NCI-H1930 (cell line): ENCODE measurements around the gene SIRT1.
"Not testable (repeated sequence)": the region's sequence is repeated elsewhere in the genome, so short reads cannot be mapped to it uniquely, and the experiment has no call there.

Experiments used
- DNase-seq, 2 experiments: peaks; one replicate each; lab custom pipeline; 2025; lab: John Stamatoyannopoulos, UW

The SIRT1 gene

DNA sequence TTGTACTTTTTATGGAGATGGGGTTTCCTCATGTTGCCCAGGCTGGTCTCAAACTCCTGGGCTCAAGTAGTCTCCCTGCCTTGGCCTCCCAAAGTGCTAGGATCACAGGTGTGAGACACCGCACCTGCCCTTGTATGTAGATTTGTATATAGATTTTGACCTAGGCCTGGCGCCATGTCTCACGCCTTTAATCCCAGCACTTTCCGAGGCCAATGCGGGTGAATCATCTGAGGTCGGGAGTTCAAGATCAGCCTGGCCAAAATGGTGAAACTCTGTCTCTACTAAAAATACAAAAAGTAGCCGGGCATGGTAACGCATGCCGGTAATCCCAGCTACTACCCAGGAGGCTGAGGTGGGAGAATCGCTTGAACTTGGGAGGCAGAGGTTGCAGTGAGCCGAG lies 7.0 kb upstream of the SIRT1 start:
- not testable (repeated sequence) for DNase-seq

DNA sequence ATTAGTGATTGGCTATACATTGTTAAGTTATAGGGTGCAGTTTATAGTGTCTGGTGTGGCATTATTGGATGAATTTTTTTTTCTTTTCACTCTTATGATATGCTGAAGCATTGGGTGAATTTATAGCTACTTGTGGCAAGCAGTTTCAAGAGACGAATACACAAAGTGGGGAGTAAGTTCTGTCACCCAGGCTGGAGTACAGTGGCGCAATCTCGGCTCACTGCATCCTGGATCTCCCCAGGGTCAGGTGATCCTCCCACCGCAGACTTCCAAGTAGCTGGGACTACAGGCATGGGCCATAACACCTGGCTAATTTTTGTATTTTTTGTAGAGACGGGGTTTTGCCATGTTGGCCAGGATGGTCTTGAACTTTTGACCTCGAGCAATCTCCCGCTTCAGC lies 6.3 kb upstream of the SIRT1 start:
- no peak for DNase-seq

DNA sequence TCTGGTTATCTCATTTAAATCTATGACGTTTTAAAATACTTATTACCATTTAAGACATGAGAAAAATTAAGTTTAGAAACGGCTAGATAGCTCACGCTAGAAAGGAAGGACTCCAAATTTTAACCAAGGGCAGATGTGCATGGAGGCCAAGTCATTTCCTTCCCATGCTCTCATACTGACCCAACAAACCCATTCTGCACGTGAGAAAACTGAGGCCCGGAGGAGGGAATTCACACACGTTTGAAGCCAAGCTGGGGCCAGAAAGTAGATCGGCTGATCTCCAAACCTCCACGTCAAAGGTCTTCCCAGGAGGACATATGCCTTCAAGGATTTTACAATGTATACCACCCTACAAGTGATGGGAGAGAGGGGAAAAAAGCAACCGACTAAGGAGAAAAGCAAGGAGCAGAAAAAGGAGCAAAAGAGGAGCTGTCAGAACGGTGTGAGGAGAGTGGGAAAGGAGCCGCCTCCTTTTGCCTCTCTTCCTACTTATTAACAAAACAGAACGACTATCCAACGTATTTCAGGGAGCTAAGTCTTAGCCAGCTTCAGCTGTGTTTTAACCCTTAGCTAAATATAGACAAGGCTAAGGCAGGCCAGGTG lies 645 bp upstream of the SIRT1 start:
- no peak for DNase-seq

DNA sequence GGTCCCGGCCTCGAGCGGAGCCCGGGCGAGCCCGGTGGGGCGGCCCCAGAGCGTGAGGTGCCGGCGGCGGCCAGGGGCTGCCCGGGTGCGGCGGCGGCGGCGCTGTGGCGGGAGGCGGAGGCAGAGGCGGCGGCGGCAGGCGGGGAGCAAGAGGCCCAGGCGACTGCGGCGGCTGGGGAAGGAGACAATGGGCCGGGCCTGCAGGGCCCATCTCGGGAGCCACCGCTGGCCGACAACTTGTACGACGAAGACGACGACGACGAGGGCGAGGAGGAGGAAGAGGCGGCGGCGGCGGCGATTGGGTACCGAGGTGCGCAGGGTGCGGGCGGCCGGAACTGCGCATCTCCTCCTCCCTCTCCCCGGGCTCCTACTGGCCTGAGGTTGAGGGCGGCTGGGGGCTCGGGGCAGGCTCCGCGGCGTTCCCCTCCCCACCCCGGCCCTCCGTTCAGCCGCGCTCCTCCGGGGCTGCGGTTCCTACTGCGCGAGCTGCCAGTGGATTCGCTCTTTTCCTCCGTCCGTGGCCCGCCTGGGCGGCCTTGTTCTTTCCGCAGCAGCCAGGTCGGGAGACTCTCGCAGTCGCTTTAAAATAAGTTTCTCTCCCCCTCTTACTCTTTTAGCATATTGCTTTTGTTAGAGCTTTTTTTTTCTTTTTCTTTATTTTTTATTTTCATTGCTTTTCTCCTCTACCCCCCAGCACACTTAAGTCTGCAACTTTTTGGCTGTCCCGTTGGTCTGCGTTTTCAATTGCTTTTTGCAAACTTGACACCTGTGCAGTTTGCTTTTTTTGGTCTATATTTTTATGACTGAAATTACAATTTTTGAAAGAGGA lies 600 bp downstream of the SIRT1 start:
- peak; percentile 56 to 58 for DNase-seq

DNA sequence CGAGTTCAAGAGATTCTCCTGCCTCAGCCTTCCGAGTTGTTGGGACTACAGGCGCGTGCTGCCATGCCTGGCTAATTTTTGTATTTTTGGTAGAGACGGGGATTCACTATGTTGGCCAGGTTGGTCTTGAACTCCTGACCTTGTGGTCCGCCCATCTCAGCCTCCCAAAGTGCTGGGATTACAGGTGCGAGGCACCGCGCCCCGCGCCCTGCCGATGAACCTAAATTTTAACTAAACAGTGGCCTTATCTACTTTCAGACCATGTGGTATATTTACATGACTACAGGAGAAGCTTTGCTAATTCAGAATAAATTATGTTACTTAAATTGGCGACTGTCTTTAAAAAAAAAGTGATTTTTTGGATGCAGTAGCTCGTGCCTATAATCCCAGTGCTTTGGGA lies 9.2 kb downstream of the SIRT1 start:
- DNase-seq = no peak

DNA sequence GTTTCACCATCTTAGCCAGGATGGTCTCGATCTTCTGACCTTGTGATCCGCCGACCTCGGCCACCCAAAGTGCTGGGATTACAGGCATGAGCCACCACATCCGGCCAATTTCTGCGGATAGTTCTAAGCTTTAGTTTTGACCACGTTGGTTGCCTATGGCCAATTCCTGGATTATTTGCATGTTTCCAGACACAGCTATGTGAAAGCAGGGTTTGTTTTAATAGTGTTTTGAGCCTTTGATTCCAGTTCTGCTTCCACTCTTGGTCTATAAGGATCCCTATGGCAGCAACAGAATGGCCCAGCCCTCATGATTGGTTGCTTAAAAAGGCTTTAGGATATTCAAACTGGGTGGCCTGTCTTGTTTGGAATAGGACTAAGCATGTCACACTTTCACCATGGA lies 19.1 kb downstream of the SIRT1 start:
- DNase-seq = no peak

DNA sequence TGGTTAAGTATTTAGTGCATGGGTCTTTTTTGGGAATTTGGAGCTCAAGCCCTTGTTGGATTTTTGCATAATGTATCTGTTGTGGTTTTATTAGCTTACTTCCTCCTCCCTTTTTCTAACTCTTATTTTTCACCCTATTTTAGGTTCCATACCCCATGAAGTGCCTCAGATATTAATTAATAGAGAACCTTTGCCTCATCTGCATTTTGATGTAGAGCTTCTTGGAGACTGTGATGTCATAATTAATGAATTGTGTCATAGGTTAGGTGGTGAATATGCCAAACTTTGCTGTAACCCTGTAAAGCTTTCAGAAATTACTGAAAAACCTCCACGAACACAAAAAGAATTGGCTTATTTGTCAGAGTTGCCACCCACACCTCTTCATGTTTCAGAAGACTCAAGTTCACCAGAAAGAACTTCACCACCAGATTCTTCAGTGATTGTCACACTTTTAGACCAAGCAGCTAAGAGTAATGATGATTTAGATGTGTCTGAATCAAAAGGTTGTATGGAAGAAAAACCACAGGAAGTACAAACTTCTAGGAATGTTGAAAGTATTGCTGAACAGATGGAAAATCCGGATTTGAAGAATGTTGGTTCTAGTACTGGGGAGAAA lies 28.0 kb downstream of the SIRT1 start:
- DNase-seq = no peak

DNA sequence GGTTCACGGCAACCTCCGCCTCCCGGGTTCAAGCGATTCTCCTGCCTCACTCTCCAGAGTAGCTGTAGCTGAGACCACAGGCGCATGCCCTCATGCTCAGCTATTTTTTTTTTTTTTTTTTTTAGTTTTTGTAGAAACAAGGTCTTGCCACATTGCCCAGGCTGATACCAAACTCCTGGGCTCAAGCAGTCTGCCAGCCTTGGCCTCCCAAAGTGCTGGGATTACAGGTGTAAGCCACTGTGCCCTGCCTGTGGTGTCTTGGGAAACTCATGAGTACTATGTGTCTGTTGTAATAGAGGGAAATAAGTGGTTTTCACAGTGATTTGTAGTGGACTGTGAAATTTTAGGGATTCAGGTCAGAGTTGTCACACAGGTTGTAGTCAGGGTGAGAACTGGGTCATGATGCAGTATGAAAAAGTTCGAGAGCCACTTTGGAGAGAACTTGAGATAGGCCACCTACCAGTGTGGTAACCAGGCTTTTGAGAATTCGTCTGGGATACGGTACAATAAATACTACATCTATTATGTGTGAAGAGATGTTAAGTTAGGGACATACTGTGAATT lies 30.4 kb downstream of the SIRT1 start:
- no peak for DNase-seq

DNA sequence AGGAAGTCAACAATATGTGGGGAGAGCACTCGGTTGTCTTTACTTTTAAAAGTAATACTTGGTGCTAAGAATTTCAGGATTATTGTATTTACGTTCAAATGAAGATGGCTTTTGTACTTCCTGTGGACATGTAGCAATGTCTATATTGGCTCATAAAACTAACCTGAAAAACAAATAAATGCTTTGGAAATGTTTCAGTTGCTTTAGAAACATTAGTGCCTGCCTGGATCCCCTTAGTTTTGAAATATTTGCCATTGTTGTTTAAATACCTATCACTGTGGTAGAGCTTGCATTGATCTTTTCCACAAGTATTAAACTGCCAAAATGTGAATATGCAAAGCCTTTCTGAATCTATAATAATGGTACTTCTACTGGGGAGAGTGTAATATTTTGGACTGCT lies 32.7 kb downstream of the SIRT1 start:
- no peak for DNase-seq

DNA sequence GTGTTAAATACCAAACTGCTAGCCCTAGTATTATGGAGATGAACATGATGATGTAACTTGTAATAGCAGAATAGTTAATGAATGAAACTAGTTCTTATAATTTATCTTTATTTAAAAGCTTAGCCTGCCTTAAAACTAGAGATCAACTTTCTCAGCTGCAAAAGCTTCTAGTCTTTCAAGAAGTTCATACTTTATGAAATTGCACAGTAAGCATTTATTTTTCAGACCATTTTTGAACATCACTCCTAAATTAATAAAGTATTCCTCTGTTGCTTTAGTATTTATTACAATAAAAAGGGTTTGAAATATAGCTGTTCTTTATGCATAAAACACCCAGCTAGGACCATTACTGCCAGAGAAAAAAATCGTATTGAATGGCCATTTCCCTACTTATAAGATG lies 33.2 kb downstream of the SIRT1 start:
- DNase-seq = no peak

DNA sequence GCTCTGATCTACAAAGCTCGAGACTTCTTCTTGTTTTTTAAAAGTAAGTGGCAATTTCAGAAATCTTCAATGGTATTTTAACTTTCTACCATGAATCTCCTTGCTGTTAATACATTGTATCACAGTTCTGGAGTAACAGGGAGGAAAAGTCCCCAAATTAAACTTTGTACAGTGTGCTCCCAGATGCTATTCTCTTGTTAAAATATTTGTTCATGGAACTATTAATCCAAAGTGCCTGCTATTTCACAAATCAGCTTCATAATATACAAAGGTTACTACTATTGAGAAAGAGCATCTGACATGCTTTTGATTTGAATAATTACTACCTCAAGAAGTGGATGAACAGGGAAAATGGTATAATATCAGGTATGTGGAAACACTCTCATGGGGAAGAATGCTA lies 36.6 kb downstream of the SIRT1 start:
- no peak for DNase-seq

DNA sequence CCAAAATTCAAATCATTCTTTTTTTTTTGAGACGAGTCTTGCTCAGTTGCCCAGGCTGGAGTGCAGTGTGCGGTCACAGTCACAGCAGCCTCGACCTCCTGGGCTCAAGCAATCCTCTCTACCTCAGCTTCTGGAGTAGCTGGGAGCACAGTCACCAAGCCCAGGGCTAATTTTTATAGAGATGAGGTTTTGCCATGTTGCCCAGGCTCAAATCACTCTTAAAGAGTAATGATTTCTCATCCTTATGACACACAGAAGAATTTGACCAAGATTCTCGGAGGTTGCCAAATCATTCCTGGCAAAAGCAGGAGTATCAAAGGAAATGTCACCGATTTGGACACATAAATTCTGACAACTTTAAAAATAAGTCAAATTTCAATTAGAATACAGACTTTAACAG lies 39.1 kb downstream of the SIRT1 start:
- no peak for DNase-seq

DNA sequence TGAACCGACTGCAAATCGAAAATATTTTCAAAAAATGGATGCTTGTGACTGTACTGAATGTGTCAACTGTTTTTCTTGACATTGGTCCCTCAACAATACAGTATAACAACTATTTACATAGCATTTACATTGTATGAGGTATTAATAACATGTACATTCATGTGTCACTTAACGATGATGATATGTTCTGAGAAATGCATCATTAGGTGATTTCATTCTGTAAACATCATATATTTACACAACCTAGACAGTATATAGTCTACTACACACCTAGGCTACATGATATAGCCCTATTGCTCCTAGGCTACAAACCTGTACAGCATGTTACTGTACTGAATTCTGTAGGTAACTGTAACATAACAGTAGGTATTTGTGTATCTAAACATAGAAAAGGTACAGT lies 39.7 kb downstream of the SIRT1 start:
- peak in 1 of 2 experiments; percentile 3 for DNase-seq

DNA sequence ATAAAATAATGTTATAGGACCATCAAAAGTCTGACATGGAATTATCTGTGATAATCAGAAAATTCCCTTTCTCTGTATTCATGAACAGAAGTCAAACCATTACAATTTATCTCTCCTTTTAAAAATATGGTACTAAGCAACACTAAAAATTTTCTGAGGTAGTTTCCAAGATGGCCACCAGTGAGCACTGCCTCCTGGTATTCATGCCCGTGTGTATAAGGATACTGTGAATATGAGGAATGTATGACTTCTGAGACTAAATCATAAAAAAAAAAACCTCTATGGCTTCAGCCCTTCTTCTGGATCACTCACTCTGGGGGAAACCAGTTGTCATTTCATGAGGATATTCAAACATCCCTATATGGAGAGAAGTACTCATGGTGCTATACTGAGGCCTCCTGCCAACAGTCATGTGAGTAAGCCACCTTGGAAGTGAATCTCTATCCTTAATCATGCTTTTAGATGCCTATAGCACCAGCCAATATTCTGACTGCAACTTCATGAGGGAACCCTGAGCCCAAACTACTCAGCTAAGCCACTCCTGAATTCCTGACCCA lies 41.1 kb downstream of the SIRT1 start:
- DNase-seq = no peak

DNA sequence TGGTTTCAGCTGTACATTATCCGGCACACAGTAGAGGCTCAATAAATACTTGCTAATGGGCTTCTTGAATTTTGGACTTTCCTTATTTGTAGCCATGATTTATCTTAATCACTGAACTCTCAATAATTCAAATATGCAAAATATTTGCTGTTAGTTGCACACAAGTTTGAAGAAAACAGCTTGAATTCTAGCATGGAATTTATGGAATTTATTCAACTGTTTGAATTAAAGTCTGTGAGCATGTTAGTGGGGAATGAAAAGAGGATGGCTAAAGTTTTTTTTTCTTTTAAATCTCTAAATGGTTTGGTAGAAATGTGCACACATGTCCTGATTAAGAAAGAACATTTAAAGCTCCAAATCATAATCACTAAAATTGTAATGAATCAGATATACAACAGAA lies 42.5 kb downstream of the SIRT1 start:
- no peak for DNase-seq

DNA sequence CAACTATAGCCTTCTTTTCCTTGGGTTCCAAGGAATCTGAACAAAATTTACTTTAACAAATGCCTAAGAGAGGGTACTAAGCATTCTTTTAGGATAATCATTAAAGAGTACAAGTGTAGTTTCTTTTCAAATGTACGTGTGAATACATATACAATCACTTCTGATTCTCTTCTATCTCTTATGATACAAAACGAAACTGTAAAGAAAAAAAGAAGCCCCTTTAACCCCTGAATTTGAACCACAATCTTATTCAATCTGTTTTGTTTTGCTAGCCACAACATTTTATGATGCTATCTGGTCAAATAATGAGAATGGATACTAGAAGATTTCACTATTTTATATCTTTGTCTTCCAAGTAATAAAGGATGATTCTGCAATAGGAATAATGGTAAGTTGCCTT lies 48.7 kb downstream of the SIRT1 start:
- DNase-seq = no peak

DNA sequence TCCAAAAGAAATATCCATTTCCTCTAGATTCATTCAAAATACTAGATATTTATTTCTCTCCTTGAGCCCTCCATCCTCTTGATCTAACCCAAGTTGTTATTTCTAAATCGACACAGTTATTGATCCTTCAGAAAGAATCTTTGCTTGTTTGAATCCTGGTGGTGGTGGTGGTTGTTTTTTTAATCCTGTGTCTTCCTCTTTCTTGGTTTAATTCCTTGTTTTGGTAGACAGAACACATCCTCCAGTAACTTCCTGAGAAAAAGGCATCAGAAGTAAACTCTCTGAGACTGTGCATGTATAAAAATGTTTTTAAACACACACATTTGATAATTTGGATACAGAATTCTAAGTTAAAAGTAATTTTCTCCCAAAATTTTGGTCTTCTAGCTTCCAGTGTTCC lies 49.9 kb downstream of the SIRT1 start:
- no peak for DNase-seq

DNA sequence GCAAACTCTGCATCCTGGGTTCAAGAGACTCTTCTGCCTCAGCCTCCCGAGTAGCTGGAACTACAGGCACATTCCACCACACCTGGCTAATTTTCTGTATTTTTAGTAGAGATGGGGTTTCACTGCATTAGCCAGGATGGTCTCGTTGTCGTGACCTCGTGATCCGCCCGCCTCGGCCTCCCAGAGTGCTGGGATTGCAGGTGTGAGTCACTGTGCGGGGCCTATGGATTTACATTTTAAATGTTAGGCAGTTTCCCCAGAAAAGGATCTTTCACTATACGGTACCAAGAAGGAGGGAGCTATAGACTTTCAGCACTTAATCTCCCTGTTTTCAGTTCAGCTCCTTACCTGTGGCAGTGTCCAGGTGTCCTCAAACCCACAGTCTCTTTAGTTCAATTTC lies 50.8 kb downstream of the SIRT1 start:
- DNase-seq = no peak

DNA sequence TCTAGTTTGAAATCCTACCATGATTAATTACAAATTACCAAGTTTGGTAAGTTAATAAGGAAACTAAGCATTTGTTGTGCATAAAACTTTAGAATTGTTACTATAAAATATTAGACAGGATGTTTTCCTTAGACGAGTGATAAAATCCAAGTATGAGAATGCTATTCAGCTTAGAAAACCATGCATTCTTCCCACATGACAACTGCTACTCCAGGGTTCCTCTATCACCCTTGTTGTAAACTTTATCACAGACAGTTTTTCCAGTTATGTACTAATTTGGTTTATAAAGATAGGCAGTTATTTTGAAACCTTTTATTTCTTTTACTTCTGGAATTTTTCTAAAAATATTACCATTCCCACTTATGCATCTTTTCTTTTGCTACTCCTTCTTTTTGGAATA lies 52.0 kb downstream of the SIRT1 start:
- no peak for DNase-seq

DNA sequence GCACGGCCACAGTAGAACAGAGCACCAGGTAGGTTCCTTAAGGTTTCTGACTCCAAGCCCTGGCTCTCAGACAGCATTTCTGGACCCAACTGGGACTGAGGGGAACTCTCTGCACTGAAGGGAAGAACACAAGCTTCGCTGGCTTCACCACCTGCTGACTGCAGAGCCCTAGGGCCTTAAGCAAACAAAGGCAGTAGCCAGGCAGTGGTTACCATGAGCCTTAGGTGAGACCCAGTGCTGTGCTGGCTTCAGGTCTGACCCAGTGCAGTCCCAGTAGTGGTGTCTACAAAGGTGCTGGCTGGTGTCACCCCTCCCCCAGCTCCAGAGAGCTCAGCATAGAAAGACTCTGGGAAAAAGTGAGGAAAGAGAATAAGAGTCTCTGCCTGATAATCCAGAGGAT lies 59.5 kb downstream of the SIRT1 start:
- no peak for DNase-seq

DNA sequence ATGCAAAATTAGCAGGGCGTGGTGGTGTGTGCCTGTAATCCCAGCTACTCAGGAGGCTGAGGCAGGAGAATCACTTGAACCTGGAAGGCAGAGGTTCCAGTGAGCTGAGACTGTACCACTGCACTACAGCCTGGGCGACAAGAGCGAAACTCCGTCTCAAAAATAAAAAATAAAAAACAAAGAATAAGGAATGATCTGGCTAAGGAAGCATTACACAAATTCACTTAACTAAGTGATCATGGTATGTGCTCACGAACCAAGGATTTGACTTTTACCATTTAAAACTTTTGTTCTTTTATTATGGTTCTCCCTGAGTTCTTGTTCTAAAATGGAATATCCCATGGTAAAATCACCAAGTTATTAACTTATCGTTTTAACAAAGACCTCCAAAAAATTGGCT lies 71.2 kb downstream of the SIRT1 start:
- no peak for DNase-seq

DNA sequence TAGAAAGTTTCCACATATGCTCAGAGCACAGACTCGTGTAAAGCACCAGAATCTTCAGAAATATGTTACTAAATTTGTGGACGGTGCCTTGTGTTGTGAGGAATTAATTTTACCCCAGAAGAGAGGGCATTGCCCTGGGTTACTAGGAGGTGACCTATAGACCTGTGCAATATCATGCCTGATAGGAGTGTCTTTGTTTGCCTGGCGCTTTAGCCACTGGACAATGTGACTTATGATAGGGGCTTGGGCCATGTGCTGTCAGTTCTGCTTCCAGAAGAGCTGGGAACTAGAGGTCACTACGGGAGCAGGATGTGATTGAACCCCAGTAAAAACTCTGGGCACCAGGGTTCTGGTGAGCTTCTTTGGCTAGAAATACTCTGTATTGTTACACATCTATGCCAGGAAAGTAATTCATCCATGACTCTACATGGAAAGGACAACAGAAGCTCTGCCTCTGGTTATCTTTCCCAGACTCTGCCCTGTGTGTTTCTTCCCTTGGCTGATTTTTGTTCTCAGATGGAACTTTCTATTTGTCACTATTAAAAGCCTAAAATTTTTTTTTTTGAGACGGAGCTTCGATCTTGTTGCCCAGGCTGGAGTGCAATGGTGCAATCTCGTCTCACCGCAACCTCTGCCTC lies 75.5 kb downstream of the SIRT1 start:
- DNase-seq = no peak
